GM12874 (cell line): ENCODE results near the gene ARHGEF38.

Experiments
- TF ChIP-seq, protein P1 (sequence below): IDR thresholded peaks from 2 replicates; pipeline ENCODE4 v1.5.1; 2011; ENCODE audit warnings: low read depth, mild to moderate bottlenecking, control low read depth, low read length, moderate library complexity; ENCODE audit not compliant: insufficient read depth

ARHGEF38 gene

DNA sequence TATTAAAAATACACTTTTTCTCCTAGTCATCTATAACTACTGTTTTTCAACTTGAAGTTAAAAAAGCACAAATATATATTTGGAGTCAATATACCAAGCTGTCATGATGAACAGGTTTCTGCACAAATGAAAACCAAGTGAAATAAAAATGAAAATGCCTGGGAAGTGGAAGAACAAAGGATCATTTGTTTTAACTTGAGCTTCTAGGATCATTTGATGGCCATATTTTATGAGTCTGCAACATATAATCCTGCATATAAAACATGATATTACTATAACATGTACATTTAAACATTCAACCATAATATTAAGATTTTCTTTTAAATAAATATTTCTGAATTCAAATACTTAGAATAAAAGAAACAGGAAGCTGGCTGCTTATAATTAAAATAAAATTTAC lies 8.5 kb upstream of the ARHGEF38 start:
- TF ChIP-seq, protein P1, sequence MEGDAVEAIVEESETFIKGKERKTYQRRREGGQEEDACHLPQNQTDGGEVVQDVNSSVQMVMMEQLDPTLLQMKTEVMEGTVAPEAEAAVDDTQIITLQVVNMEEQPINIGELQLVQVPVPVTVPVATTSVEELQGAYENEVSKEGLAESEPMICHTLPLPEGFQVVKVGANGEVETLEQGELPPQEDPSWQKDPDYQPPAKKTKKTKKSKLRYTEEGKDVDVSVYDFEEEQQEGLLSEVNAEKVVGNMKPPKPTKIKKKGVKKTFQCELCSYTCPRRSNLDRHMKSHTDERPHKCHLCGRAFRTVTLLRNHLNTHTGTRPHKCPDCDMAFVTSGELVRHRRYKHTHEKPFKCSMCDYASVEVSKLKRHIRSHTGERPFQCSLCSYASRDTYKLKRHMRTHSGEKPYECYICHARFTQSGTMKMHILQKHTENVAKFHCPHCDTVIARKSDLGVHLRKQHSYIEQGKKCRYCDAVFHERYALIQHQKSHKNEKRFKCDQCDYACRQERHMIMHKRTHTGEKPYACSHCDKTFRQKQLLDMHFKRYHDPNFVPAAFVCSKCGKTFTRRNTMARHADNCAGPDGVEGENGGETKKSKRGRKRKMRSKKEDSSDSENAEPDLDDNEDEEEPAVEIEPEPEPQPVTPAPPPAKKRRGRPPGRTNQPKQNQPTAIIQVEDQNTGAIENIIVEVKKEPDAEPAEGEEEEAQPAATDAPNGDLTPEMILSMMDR = no peak

DNA sequence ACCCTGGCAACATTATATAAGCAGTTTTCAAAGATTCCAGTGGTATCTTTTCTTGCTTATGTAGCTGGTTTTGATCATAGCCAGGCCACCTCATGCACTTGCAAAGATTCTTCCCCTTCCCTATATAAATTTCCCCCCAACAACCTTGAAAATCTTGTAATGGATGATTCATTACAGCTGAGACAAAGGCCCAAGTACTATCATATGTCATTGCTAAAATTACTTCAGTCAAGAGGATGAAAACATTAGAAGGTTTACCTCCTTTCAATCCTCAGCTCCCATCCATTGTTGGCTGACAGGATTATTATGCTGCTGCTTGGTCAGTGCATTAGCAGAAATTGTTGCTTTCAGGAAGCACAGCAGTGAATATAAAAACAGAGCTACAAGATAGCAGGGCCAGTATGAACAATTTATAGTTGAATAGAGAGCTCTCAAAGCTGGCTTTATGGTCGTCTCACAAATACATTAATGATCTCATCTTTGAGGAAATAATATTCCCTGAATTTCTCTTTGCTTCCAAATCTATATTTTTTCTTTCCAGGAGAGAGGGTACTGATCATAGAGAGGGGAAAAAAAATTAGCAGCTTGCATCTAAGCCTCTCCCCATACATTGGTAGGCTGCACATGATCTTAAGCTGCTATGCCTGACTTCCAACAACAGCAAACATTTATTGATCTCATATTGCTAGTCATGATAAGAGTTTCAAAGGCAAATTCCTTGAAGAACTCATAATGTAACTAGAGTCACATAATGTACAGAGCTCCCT lies 7.7 kb upstream of the ARHGEF38 start:
- TF ChIP-seq, protein P1 = no peak

DNA sequence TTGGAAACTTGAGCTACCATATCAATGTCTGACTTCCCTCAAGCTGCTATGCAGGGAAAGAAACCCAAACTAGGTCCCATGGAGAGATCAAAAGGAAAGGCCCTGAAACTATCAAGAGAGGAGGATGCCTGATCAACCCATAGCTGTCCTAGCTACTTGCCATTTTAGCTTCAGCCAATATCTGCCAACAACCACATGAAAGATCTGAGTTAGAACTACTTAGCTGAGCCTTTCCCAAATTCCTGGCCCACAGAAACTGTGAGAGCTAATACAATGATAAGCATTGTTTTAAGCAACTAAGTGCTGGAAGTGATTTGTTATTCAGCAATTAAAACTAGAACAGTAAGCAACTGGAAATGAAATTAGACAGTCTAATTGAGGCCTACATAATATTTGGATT lies 6.3 kb upstream of the ARHGEF38 start:
- TF ChIP-seq, protein P1 = no peak

DNA sequence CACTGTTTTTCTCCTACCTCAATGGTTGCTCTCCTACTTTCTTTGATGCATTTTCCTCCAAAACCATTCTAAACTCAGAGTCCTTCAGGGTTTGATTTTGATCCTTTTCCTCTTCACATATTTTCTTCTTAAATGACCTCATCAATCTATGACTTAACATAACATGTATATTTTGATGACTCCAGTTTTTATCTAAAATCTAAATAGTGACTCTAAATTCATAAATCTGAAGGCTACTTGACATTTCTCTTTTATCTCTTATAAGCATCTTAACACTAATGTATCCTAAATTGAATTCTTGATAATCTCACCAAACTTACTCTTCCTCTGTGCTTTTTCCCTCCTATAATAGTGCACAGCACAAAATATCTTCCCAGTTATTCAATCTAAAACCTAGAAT lies 4.7 kb upstream of the ARHGEF38 start:
- TF ChIP-seq, protein P1 = no peak

DNA sequence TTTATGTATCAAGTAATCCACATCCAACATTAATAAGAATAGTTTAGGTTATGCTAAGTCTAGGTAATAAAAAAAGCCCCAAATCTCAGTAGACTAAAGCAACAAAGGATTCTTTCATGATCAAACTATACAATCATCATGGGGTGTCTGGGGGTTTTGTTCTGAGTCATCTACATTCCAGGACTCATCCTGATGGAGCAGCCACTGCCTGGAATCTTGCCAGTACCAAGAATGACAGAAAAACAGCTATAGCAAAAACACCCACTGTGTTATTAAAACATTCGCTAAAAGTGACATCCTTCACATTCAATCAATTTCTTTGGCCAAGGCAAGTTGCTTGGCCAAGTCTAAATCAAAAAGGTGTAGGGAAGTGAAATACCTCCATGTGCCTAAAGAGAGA lies 3.9 kb upstream of the ARHGEF38 start:
- TF ChIP-seq, protein P1 = no peak

DNA sequence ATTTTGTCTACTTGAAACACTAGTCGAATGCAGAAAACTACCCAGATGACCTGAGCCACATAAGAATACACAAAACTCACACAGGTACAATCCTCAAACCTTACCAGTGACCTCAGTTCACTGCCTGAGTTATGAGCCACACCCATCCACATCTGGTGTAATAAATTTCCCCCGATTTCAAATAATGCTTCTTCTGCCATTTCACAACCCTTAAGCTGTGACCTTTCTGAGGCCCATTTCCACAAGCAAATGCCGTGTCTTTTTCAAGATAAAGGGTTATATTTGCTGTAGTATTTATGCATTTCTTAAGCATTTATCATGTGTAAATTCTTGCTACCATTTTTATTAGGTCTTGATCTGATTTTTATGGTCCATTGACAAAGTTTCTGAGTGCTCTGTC lies 1.8 kb upstream of the ARHGEF38 start:
- TF ChIP-seq, protein P1 = no peak

DNA sequence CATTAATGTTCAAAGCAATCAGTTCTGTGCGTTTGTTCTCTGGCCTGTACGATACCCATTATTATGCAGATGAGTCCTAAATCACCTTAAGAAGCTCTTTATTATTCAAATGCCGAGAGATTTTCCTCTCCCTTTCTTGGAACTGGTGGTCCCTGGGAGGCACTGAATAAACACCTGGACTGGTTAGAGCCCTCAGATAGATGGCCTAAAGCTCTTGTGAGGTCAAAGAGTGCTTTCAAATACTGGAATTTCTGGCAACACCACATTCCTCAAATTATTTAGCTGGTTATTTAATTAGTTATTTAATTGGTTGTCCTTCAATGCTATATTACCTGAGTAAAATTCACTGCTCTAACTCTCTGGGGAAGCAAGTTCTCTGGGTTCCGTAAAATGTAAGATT lies 3.0 kb downstream of the ARHGEF38 start:
- TF ChIP-seq, protein P1 = no peak
